ENCODE data around the gene PPP4R3B. TPM values are rescaled to one million over a fixed set of nuclear protein-coding genes. Genes with fewer than 3 reads are reported as not detected.

The PPP4R3B gene
- total and polyA plus RNA-seq, 2 experiments from 2014 or later: 24.2 to 31.1 TPM

- Histone ChIP-seq H3K27me3 (no peaks in the 10 kb centered on the region), H3K27ac (peak overlapping the region; percentile 99), H3K4me1 (ENCODE audit: low read depth) (peaks cover 4% of the 10 kb centered on the region), H3K36me3 (peaks cover 25% of the 10 kb centered on the region), H3K9me3 (ENCODE audit: low read depth) (no peaks in the 10 kb centered on the region), H3K4me3 (peak overlapping the region; percentile 95)
- TF ChIP-seq CTCF (IDR thresholded peaks at IDR 0.05; ENCODE audit: low read depth, low read length): no peak
- peak; percentile 59 to 71 for DNase-seq (ENCODE audit: low read depth in 1 of 2, low spot score in 1 of 2)
Observed at GRCh38 chr2:55616551-55617174, 759 bp downstream of the PPP4R3B start.

- H3K4me1 ChIP-seq (ENCODE audit: low read depth): no peaks in the 10 kb centered on the region
- DNase-seq (ENCODE audit: low read depth in 1 of 2, low spot score in 1 of 2): no peak
- no peak overlapping the region for H3K27ac ChIP-seq
- H3K36me3 ChIP-seq: peaks cover 31% of the 10 kb centered on the region
- no peaks in the 10 kb centered on the region for H3K27me3 ChIP-seq
- TF ChIP-seq CTCF (IDR thresholded peaks at IDR 0.05; ENCODE audit: low read depth, low read length): no peak
- no peaks in the 10 kb centered on the region for H3K9me3 ChIP-seq (ENCODE audit: low read depth)
- H3K4me3 ChIP-seq: no peak overlapping the region
Observed at GRCh38 chr2:55611997-55612396, 5.4 kb downstream of the PPP4R3B start.

GRCh38 chr2:55610954-55611743, 6.3 kb downstream of the PPP4R3B start:
- Histone ChIP-seq H3K9me3 (ENCODE audit: low read depth) (no peaks in the 10 kb centered on the region), H3K27ac (no peak overlapping the region), H3K36me3 (peaks cover 31% of the 10 kb centered on the region), H3K27me3 (no peaks in the 10 kb centered on the region), H3K4me1 (ENCODE audit: low read depth) (no peaks in the 10 kb centered on the region), H3K4me3 (no peak overlapping the region)
- no peak for DNase-seq (ENCODE audit: low read depth in 1 of 2, low spot score in 1 of 2)
- TF ChIP-seq CTCF (IDR thresholded peaks at IDR 0.05; ENCODE audit: low read depth, low read length): no peak

GRCh38 chr2:55609938-55610578, 7.4 kb downstream of the PPP4R3B start:
- Histone ChIP-seq H3K4me3 (no peak overlapping the region), H3K4me1 (ENCODE audit: low read depth) (no peaks in the 10 kb centered on the region), H3K36me3 (peaks cover 30% of the 10 kb centered on the region), H3K27me3 (no peaks in the 10 kb centered on the region), H3K27ac (no peak overlapping the region), H3K9me3 (ENCODE audit: low read depth) (no peaks in the 10 kb centered on the region)
- no peak for DNase-seq (ENCODE audit: low read depth in 1 of 2, low spot score in 1 of 2)
- no peak for TF ChIP-seq CTCF (IDR thresholded peaks at IDR 0.05; ENCODE audit: low read depth, low read length)

- no peak for TF ChIP-seq CTCF (IDR thresholded peaks at IDR 0.05; ENCODE audit: low read depth, low read length)
Observed at GRCh38 chr2:55609193-55609794, 8.1 kb downstream of the PPP4R3B start.

More at GRCh38 chr2:55609193-55609794, 8.1 kb downstream of the PPP4R3B start:
- H3K9me3 ChIP-seq (ENCODE audit: low read depth): no peaks in the 10 kb centered on the region
- no peak for DNase-seq (ENCODE audit: low read depth in 1 of 2, low spot score in 1 of 2)
- no peak overlapping the region for H3K27ac ChIP-seq
- no peaks in the 10 kb centered on the region for H3K4me1 ChIP-seq (ENCODE audit: low read depth)
- no peak overlapping the region for H3K4me3 ChIP-seq
- no peaks in the 10 kb centered on the region for H3K27me3 ChIP-seq
- peaks cover 23% of the 10 kb centered on the region for H3K36me3 ChIP-seq

Data from cardiac muscle cell (in vitro differentiated cells and primary cell).